ENCODE results near the gene ZNRD2. TPM values are rescaled to one million over a fixed set of nuclear protein-coding genes. Genes with fewer than 3 reads are reported as not detected.

ZNRD2 gene
- total and polyA plus RNA-seq, 2 of the 8 experiments (the other 6 are each of a cell fraction or from before 2014, with no cell fraction given) = 53.4 to 125 TPM

DNA sequence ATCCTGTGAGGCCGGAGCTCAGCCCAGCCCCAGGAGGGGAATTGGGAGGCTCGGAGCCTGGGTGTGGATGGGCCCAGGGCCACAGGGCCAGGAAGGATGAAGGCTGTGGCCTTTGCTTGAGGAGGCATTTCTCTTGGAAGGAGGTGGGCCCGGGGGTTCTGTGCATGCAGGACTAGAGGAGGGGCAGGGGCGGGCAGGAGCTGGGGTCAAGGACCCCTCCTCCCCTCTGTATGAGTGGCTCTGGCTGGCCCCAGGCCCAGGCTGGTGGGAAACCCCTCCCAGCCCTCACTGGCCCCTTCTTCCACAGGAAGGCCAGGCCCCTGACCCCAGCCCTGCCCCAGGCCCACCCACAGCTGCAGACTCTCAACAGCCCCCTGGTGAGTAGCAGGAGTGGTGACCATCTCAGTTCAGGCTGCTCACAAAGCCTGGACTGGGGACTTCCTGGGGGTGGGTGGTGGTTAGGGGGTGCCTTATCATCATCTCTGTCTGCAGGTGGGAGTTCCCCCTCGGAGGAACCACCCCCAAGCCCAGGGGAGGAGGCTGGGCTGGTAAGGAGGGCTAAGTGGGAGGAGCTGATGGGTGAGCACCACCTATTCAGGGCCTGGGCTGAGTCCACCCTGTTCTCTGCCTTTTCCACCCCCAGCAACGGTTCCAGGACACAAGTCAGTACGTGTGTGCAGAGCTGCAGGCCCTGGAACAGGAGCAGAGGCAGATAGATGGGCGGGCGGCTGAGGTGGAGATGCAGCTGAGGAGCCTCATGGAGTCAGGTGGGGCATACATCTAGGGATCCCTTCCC lies 19.4 kb downstream of the ZNRD2 start:
- 0 out of 2 replicates have a peak overlapping the region, but pooled peaks have one; percentile 27 for H2BK12ac ChIP-seq (ENCODE audit: low read depth, low read length)
- H3K27me3 ChIP-seq (replicated peaks in 1 of 4; ENCODE audit: control insufficient read depth in 3 of 4, extremely low read depth in 1 of 4, insufficient read depth in 3 of 4, low read length in 3 of 4) = peaks cover 19 to 48% (median 41%) of the 10 kb centered on the region in 4 experiments
- no peak for DNase-seq (ENCODE audit: low read depth in 1 of 2, low spot score in 2 of 2)
- H3K4me3 ChIP-seq (ENCODE audit: extremely low read depth in 1 of 4, insufficient read depth in 2 of 4, low read depth in 3 of 4, low read length in 4 of 4) = no peak overlapping the region
- no peak overlapping the region for H3K4me2 ChIP-seq (ENCODE audit: insufficient read depth in 1 of 2, low read depth in 2 of 2, low read length in 2 of 2)
- H3K14ac ChIP-seq (ENCODE audit: insufficient read length) = no peak overlapping the region
- H3K79me2 ChIP-seq (ENCODE audit: control insufficient read depth in 1 of 2, insufficient read depth in 2 of 2, low read length in 2 of 2) = no peaks in the 10 kb centered on the region
- ChIA-PET POLR2A (ENCODE audit: partially characterized antibody) (interaction anchor here (1.0 to 6.8 kb wide), 9 partner anchors 11 to 131 kb away, joined by 3 to 41 read pairs (median 5); partner anchors contain the start of genes EHBP1L1, FAM89B, MAP3K11 and PCNX3), CTCF (ENCODE audit: partially characterized antibody) (interaction anchor here (0.5 to 14.5 kb wide), 14 partner anchors 11 to 262 kb away, joined by 3 to 227 read pairs (median 5); partner anchors contain the start of genes EHBP1L1, FAM89B, PCNX3 and ZNRD2)
- no peak overlapping the region for H3K23ac ChIP-seq (ENCODE audit: insufficient read length)
- H4K91ac ChIP-seq (replicated peaks; ENCODE audit: insufficient read length, low read length) = no peak overlapping the region
- H2BK5ac ChIP-seq (ENCODE audit: low read depth, low read length) = no peak overlapping the region
- peaks cover 3 to 25% (median 12%) of the 10 kb centered on the region in 4 experiments for H3K4me1 ChIP-seq (replicated peaks in 1 of 4; ENCODE audit: control insufficient read depth in 3 of 4, insufficient read depth in 4 of 4, low read length in 3 of 4)
- no peak overlapping the region for H2AK5ac ChIP-seq (ENCODE audit: low read depth, low read length)
- H4K8ac ChIP-seq (ENCODE audit: extremely low read depth, insufficient read depth, low read length) = no peak overlapping the region; the same call in 1 of the 2 replicates
- no peaks in the 10 kb centered on the region for H3K9me3 ChIP-seq (ENCODE audit: insufficient read depth in 2 of 2, low read depth in 1 of 2, low read length in 1 of 2)
- no peak overlapping the region for H3K4ac ChIP-seq (replicated peaks; ENCODE audit: insufficient read length, low read depth, low read length)
- no peak overlapping the region; the same call in 1 of the 2 replicates for H2BK15ac ChIP-seq (ENCODE audit: low read length)
- H3K79me1 ChIP-seq (ENCODE audit: low read depth, low read length) = no peaks in the 10 kb centered on the region
- no peak for FAIRE-seq
- no peak overlapping the region for H3K56ac ChIP-seq (replicated peaks; ENCODE audit: insufficient read length, low read depth, low read length)
- no peak overlapping the region for H2BK20ac ChIP-seq (ENCODE audit: low read length)
- H3K9ac ChIP-seq (replicated peaks in 1 of 4; ENCODE audit: extremely low read depth in 1 of 4, low read depth in 3 of 4, low read length in 3 of 4) = no peak overlapping the region
- H4K20me1 ChIP-seq (replicated peaks in 1 of 2; ENCODE audit: control insufficient read depth in 1 of 2, insufficient read depth in 2 of 2, low read length in 2 of 2) = peaks cover 2% of the 10 kb centered on the region in 2 experiments
- H2AFZ ChIP-seq (ENCODE audit: low read length) = no peak overlapping the region
- H4K5ac ChIP-seq (ENCODE audit: insufficient read length, low read depth, low read length) = no peak overlapping the region
- no peak overlapping the region for H3K27ac ChIP-seq (ENCODE audit: low read depth, low read length)
- H3K23me2 ChIP-seq (ENCODE audit: low read depth, low read length) = peaks cover 12% of the 10 kb centered on the region; the same call in 1 of the 2 replicates
- H3K18ac ChIP-seq (ENCODE audit: extremely low read depth, low read length) = no peak overlapping the region
- H2BK120ac ChIP-seq (replicated peaks; ENCODE audit: low read depth, low read length) = no peak overlapping the region
- no peak for TF ChIP-seq EP300 (IDR thresholded peaks at IDR 0.05; ENCODE audit: borderline replicate concordance in 1 of 2, low read depth in 2 of 2, low read length in 2 of 2)
- peak; percentile 16 for TF ChIP-seq EZH2 (IDR thresholded peaks at IDR 0.05; ENCODE audit: low read depth, low read length, severe bottlenecking)
- 95% methylated on average over 7 of the region's 9 CpGs; no CpG with 5 or more reads in 1 of the 2 experiments for WGBS, 2 experiments (ENCODE audit: extremely low coverage in 1 of 2, insufficient coverage in 1 of 2, insufficient read length in 1 of 2, insufficient replicate concordance in 2 of 2, low coverage in 1 of 2, low lambda C conversion rate in 2 of 2, missing lambda C conversion rate in 1 of 2)
- no peaks in the 10 kb centered on the region for H3K36me3 ChIP-seq (ENCODE audit: control insufficient read depth in 2 of 4, insufficient read depth in 4 of 4, low read length in 3 of 4)
